Progenitor cell of endocrine pancreas (in vitro differentiated cells): ENCODE data around the gene RBAK. TPM values are rescaled to one million over a fixed set of nuclear protein-coding genes. Genes with fewer than 3 reads are reported as not detected.
"Not testable (repeated sequence)": the region's sequence is repeated elsewhere in the genome, so short reads cannot be mapped to it uniquely, and the experiment has no call there.

Experiments used
- DNase-seq: peaks from one replicate; pipeline ENCODE4 v3.0.0; 2021; ENCODE audit warnings: low spot score; ENCODE audit not compliant: unreplicated experiment
- H3K27ac Mint-ChIP-seq: 2 replicates; pipeline ENCODE4 v1.8.0; 2021; ENCODE audit warnings: mild to moderate bottlenecking, moderate library complexity, mixed read lengths
- H3K27me3 Mint-ChIP-seq: 2 replicates; pipeline ENCODE4 v1.8.0; 2021; ENCODE audit warnings: mixed read lengths
- H3K36me3 Mint-ChIP-seq: 2 replicates; pipeline ENCODE4 v1.8.0; 2022; ENCODE audit warnings: mixed read lengths; ENCODE audit not compliant: insufficient read depth
- H3K4me1 Mint-ChIP-seq: 2 replicates; pipeline ENCODE4 v1.8.0; 2021; ENCODE audit warnings: low read depth, mixed read lengths
- H3K4me3 Mint-ChIP-seq: 2 replicates; pipeline ENCODE4 v1.8.0; 2021; ENCODE audit warnings: low read depth, mild to moderate bottlenecking, moderate library complexity, mixed read lengths
- H3K9me3 Mint-ChIP-seq: 2 replicates; pipeline ENCODE4 v1.8.0; 2021; ENCODE audit warnings: low read depth, mixed read lengths
- CTCF ChIP-seq: fragments of 200-600 bp; sonication (generic); IDR thresholded peaks from one replicate; pipeline ENCODE4 v1.5.0; 2021; ENCODE audit warnings: antibody characterized with exemption, mild to moderate bottlenecking; ENCODE audit not compliant: unreplicated experiment
- total RNA-seq: library from RNA; stranded (reverse); gene quantifications from 2 replicates; pipeline ENCODE4 v1.2.1, GENCODE V29; 2021

Gene RBAK
- total RNA-seq, 1 donor from 2014 or later = 20.0 TPM

GRCh38 chr7:5001003-5001402, 44.7 kb upstream of the RBAK start:
- Mint-ChIP-seq H3K36me3 (peaks cover 16% of the 10 kb centered on the region), H3K27ac (no peak overlapping the region), H3K4me1 (no peaks in the 10 kb centered on the region), H3K4me3 (no peak overlapping the region), H3K27me3 (no peaks in the 10 kb centered on the region), H3K9me3 (no peaks in the 10 kb centered on the region)
- no peak for DNase-seq
- no peak for TF ChIP-seq CTCF

- no peak for TF ChIP-seq CTCF
- Mint-ChIP-seq H3K4me1 (no peaks in the 10 kb centered on the region), H3K27ac (no peak overlapping the region), H3K27me3 (no peaks in the 10 kb centered on the region), H3K9me3 (no peaks in the 10 kb centered on the region), H3K4me3 (no peak overlapping the region), H3K36me3 (peaks cover 15% of the 10 kb centered on the region)
- no peak for DNase-seq
Observed at GRCh38 chr7:5001911-5002310, 43.7 kb upstream of the RBAK start.

GRCh38 chr7:5005066-5005465, 40.6 kb upstream of the RBAK start:
- Mint-ChIP-seq H3K27me3 (no peaks in the 10 kb centered on the region), H3K4me3 (no peak overlapping the region), H3K36me3 (peaks cover 24% of the 10 kb centered on the region), H3K9me3 (peaks cover 6% of the 10 kb centered on the region), H3K27ac (no peak overlapping the region), H3K4me1 (no peaks in the 10 kb centered on the region)
- DNase-seq = no peak
- no peak for TF ChIP-seq CTCF

GRCh38 chr7:5012985-5013384, 32.7 kb upstream of the RBAK start:
- DNase-seq = no peak
- TF ChIP-seq CTCF = no peak

GRCh38 chr7:5015936-5016335, 29.7 kb upstream of the RBAK start:
- not testable (repeated sequence) for H3K27me3 Mint-ChIP-seq, H3K27ac Mint-ChIP-seq, H3K4me1 Mint-ChIP-seq, DNase-seq, H3K4me3 Mint-ChIP-seq
- H3K36me3 Mint-ChIP-seq = peaks cover 21% of the 10 kb centered on the region
- H3K9me3 Mint-ChIP-seq = peaks cover 10% of the 10 kb centered on the region

More at GRCh38 chr7:5012985-5013384, 32.7 kb upstream of the RBAK start:
- no peak overlapping the region for H3K27ac Mint-ChIP-seq
- no peaks in the 10 kb centered on the region for H3K4me1 Mint-ChIP-seq
- peaks cover 31% of the 10 kb centered on the region for H3K36me3 Mint-ChIP-seq
- peaks cover 16% of the 10 kb centered on the region for H3K9me3 Mint-ChIP-seq
- no peaks in the 10 kb centered on the region for H3K27me3 Mint-ChIP-seq
- no peak overlapping the region for H3K4me3 Mint-ChIP-seq

GRCh38 chr7:5017626-5018025, 28.0 kb upstream of the RBAK start:
- H3K36me3 Mint-ChIP-seq = peaks cover 18% of the 10 kb centered on the region
- not testable (repeated sequence) for H3K4me3 Mint-ChIP-seq, H3K4me1 Mint-ChIP-seq, H3K27me3 Mint-ChIP-seq, H3K27ac Mint-ChIP-seq, DNase-seq, H3K9me3 Mint-ChIP-seq
